Trophoblast cell (in vitro differentiated cells and primary cell): ENCODE results near the gene PATL2.

ENCODE experiments used
- DNase-seq, 2 donors: peaks; one replicate each; pipeline ENCODE4 v3.0.0-alpha.2; 2016
- H2AFZ ChIP-seq: 2 replicates; pipeline ENCODE4 v1.6.1; 2013; ENCODE audit warnings: low read length, moderate library complexity, mild to moderate bottlenecking; ENCODE audit not compliant: insufficient read depth, poor library complexity
- H2AK5ac ChIP-seq: 2 replicates; pipeline ENCODE4 v1.6.1; 2013; ENCODE audit warnings: mild to moderate bottlenecking, low read length
- H2BK120ac ChIP-seq: 2 replicates; pipeline ENCODE4 v1.6.1; 2013; ENCODE audit warnings: low read length, mild to moderate bottlenecking, moderate library complexity; ENCODE audit not compliant: insufficient read depth, poor library complexity
- H2BK12ac ChIP-seq: 2 replicates; pipeline ENCODE4 v1.6.1; 2013; ENCODE audit warnings: mild to moderate bottlenecking, low read length, moderate library complexity
- H2BK5ac ChIP-seq: 2 replicates; pipeline ENCODE4 v1.6.1; 2013; ENCODE audit warnings: low read length, low read depth, moderate library complexity, mild to moderate bottlenecking; ENCODE audit not compliant: poor library complexity
- H3K14ac ChIP-seq: 2 replicates; pipeline ENCODE4 v1.6.1; 2013; ENCODE audit warnings: mild to moderate bottlenecking, low read length
- H3K18ac ChIP-seq: 2 replicates; pipeline ENCODE4 v1.6.1; 2013; ENCODE audit warnings: mild to moderate bottlenecking, low read length
- H3K23ac ChIP-seq: 2 replicates; pipeline ENCODE4 v1.6.1; 2013; ENCODE audit warnings: low read length
- H3K27ac ChIP-seq: 2 replicates; pipeline ENCODE4 v1.5.1; 2013; ENCODE audit warnings: low read depth, mild to moderate bottlenecking, inconsistent platforms, low read length, moderate library complexity
- H3K27me3 ChIP-seq: 2 replicates; pipeline ENCODE4 v1.6.1; 2013; ENCODE audit warnings: inconsistent platforms, mild to moderate bottlenecking, low read length, moderate library complexity; ENCODE audit not compliant: insufficient read depth
- H3K36me3 ChIP-seq, 2 experiments: 1 replicate in 1 of 2; 2 replicates in 1 of 2; pipeline ENCODE4 v1.6.1; 2013; ENCODE audit warnings: low read length in 2 of 2, mild to moderate bottlenecking in 2 of 2, moderate library complexity in 1 of 2; ENCODE audit not compliant: insufficient read depth in 2 of 2, control insufficient read depth in 1 of 2
- H3K4ac ChIP-seq: 2 replicates; pipeline ENCODE4 v1.6.1; 2013; ENCODE audit warnings: low read depth, mild to moderate bottlenecking, low read length, moderate library complexity
- H3K4me1 ChIP-seq, 2 experiments: 1 replicate in 1 of 2; 2 replicates in 1 of 2; pipeline ENCODE4 v1.6.1; 2013; ENCODE audit warnings: low read length in 2 of 2, mild to moderate bottlenecking in 2 of 2, moderate library complexity in 1 of 2; ENCODE audit not compliant: insufficient read depth in 2 of 2, control insufficient read depth in 1 of 2
- H3K4me2 ChIP-seq: 2 replicates; pipeline ENCODE4 v1.6.1; 2013; ENCODE audit warnings: inconsistent platforms, mild to moderate bottlenecking, low read length, moderate library complexity
- H3K4me3 ChIP-seq: 2 replicates; pipeline ENCODE4 v1.5.1; 2013; ENCODE audit warnings: mild to moderate bottlenecking, low read depth, low read length, inconsistent platforms
- H3K79me1 ChIP-seq: one replicate; pipeline ENCODE4 v1.6.1; 2013; ENCODE audit warnings: low read length
- H3K79me2 ChIP-seq: 2 replicates; pipeline ENCODE4 v1.6.1; 2013; ENCODE audit warnings: low read length, mild to moderate bottlenecking; ENCODE audit not compliant: control insufficient read depth, insufficient read depth, poor library complexity
- H3K9ac ChIP-seq: 2 replicates; pipeline ENCODE4 v1.6.1; 2013; ENCODE audit warnings: mild to moderate bottlenecking, low read length
- H3K9me3 ChIP-seq: 2 replicates; pipeline ENCODE4 v1.6.1; 2013; ENCODE audit warnings: low read depth, mild to moderate bottlenecking, control low read depth, inconsistent platforms, low read length; ENCODE audit not compliant: insufficient read depth
- H4K12ac ChIP-seq: 2 replicates; pipeline ENCODE4 v1.6.1; 2013; ENCODE audit warnings: low read depth, mild to moderate bottlenecking, low read length, moderate library complexity
- H4K8ac ChIP-seq: 2 replicates; pipeline ENCODE4 v1.6.1; 2013; ENCODE audit warnings: low read depth, mild to moderate bottlenecking, low read length, moderate library complexity
- H4K91ac ChIP-seq: one replicate; pipeline ENCODE4 v1.6.1; 2013; ENCODE audit warnings: low read depth, mild to moderate bottlenecking, low read length, moderate library complexity
- WGBS: extraction: QIAGEN DNeasy Blood & Tissue Kit; methylation state at CpG from one replicate; pipeline ENCODE4 v1.1.7; 2013; ENCODE audit warnings: missing lambda C conversion rate; ENCODE audit not compliant: insufficient read length, insufficient coverage; ENCODE audit errors: extremely low coverage; 5-methylcytosine and 5-hydroxymethylcytosine counted together

PATL2 gene

DNA sequence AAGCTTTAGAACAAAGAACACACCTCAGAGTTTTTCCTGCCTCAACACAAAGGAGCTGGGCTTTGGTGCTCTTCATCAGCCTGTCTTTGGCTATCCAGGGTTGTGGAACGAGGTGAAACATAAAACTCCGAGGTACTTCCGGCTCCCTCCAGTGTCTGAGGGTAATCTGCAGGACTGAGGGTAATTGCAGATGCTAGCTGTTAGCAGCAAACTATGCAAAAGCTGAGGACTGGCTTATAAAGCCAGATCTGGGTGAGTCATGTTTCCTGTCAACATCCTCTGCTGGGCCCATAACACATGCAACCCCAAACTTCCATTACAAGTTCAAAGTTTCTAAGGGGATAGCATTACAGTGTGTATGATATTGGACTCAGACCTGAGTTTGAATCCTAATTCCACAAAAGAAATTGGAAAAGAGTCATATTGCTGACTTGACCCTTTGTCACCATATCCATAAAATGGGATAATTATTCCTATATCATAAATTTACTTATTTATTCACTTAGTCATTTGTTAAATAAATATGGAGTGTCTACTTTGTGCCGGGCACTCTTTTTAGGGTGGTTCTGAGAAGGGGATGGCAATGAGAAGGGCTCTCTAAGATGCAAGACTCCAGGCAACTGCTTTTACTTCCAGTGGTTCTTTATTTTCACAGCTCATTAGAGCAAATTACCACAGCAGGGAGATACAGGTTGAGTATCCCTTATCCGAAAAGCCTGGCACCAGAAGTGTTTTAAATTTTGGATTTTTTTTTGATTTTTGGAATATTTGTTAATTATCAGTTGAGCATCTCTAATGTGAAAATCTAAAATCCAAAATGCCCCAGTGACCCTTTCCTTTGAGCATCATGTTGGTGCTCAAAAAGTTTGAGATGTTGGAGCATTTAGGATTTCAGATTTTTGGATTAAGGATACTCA, 15.7 kb upstream of the PATL2 start:
- peak in 1 of 2 donors; percentile 39 for DNase-seq
- peaks cover 2 to 7% of the 10 kb centered on the region in 2 experiments for H3K4me1 ChIP-seq
- no peaks in the 10 kb centered on the region for H3K36me3 ChIP-seq
- H3K23ac ChIP-seq = no peak overlapping the region
- no peak overlapping the region for H4K8ac ChIP-seq
- peaks cover 5% of the 10 kb centered on the region for H3K79me2 ChIP-seq
- no peak overlapping the region for H2BK120ac ChIP-seq
- H3K18ac ChIP-seq = no peak overlapping the region
- no peak overlapping the region for H2AK5ac ChIP-seq
- peaks cover 11% of the 10 kb centered on the region for H3K79me1 ChIP-seq
- no peak overlapping the region for H2BK5ac ChIP-seq
- H3K14ac ChIP-seq = no peak overlapping the region
- H3K27me3 ChIP-seq = no peaks in the 10 kb centered on the region
- no peak overlapping the region for H3K9ac ChIP-seq
- H2AFZ ChIP-seq = no peak overlapping the region
- no peak overlapping the region for H4K12ac ChIP-seq
- H4K91ac ChIP-seq = no peak overlapping the region
- WGBS = no CpG with 5 or more reads among the region's 5 CpGs
- no peak overlapping the region for H3K4ac ChIP-seq
- H3K4me3 ChIP-seq = no peak overlapping the region
- H3K9me3 ChIP-seq = no peaks in the 10 kb centered on the region
- no peak overlapping the region for H3K27ac ChIP-seq
- H2BK12ac ChIP-seq = no peak overlapping the region
- no peak overlapping the region for H3K4me2 ChIP-seq

DNA sequence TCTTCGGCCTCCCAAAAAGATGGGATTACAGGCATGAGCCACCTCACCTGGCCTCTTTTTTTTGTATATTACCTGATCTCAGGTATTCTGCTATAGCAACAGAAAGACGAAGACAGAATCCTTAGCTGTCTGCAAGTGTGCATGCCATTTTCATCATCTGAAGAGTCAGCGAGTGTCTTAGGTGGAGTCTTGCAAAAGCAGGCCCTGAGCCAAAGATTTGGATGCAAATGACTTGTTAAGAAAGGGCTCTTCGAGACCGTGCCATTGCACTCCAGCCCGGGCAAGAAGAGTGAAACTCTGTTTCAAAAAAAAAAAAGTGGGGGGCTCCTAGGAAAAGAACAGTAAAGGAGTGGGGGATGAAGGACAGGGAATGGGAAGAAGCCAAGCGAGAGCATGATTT, 15.0 kb upstream of the PATL2 start:
- Histone ChIP-seq H3K79me1 (peaks cover 11% of the 10 kb centered on the region), H3K4me1 (peaks cover 2 to 7% of the 10 kb centered on the region in 2 experiments), H3K36me3 (no peaks in the 10 kb centered on the region), H2BK120ac (no peak overlapping the region), H3K4ac (no peak overlapping the region), H3K4me2 (no peak overlapping the region), H4K8ac (no peak overlapping the region), H2BK12ac (peak overlapping the region; percentile 26), H3K18ac (no peak overlapping the region), H3K27me3 (no peaks in the 10 kb centered on the region), H3K9ac (no peak overlapping the region), H3K9me3 (no peaks in the 10 kb centered on the region), H4K12ac (no peak overlapping the region), H3K27ac (no peak overlapping the region), H3K14ac (no peak overlapping the region), H2AFZ (no peak overlapping the region), H3K4me3 (no peak overlapping the region), H2AK5ac (no peak overlapping the region), H2BK5ac (no peak overlapping the region), H4K91ac (no peak overlapping the region), H3K23ac (no peak overlapping the region), H3K79me2 (peaks cover 5% of the 10 kb centered on the region)
- DNase-seq = no peak
- WGBS = no CpG with 5 or more reads among the region's 7 CpGs

GRCh38 chr15:44722011-44722410, 10.9 kb upstream of the PATL2 start:
- no peak overlapping the region for H2AK5ac ChIP-seq
- DNase-seq = no peak
- H4K91ac ChIP-seq = no peak overlapping the region
- no peak overlapping the region for H2BK12ac ChIP-seq
- no peak overlapping the region for H2AFZ ChIP-seq
- no peak overlapping the region for H2BK5ac ChIP-seq
- H4K8ac ChIP-seq = no peak overlapping the region
- H3K79me2 ChIP-seq = no peaks in the 10 kb centered on the region
- peaks cover 2 to 5% of the 10 kb centered on the region in 2 experiments for H3K4me1 ChIP-seq
- H2BK120ac ChIP-seq = no peak overlapping the region
- no peak overlapping the region for H3K27ac ChIP-seq
- H3K14ac ChIP-seq = no peak overlapping the region
- no peaks in the 10 kb centered on the region for H3K79me1 ChIP-seq
- no peak overlapping the region for H3K4me3 ChIP-seq
- no peak overlapping the region for H4K12ac ChIP-seq
- no peak overlapping the region for H3K23ac ChIP-seq
- H3K4me2 ChIP-seq = no peak overlapping the region
- peaks cover 0 to under 1% of the 10 kb centered on the region in 2 experiments for H3K36me3 ChIP-seq
- no peak overlapping the region for H3K9ac ChIP-seq
- H3K18ac ChIP-seq = no peak overlapping the region
- no peaks in the 10 kb centered on the region for H3K27me3 ChIP-seq
- no CpG with 5 or more reads among the region's 2 CpGs for WGBS
- H3K9me3 ChIP-seq = no peaks in the 10 kb centered on the region
- no peak overlapping the region for H3K4ac ChIP-seq

DNA sequence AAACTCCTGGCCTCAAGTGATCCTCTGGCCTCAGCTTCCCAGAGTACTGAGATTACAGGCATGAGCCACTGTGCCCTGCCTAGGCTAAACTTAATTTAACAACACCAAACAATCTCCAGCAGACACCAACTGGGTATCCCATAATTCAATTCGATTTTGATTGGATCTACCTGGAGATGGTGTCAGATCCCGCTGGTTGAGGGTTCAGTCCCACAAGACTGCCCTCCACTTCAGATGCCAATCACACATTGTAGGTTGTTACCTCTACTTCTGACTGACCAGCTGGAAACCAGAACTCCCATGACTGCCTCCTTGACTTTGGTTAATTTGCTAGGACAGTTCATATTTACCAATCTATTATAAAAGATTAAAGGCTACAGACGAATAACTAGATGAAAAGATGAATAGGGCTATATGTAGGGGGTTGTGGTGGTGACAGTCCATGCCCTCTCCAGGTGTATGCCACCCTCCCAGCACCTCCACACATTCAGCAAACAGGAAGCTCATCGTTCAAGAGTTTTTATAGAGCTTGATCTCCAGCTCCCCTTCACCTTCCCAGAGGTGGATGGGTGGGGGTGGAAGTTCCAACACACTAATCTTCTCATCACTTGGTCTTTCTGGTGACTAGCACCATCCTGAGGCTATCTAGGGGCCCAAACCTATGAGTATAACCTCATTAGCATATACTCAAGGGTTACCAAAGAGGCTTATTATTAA, 9.5 kb upstream of the PATL2 start:
- Histone ChIP-seq H3K9me3 (no peaks in the 10 kb centered on the region), H4K91ac (no peak overlapping the region), H3K36me3 (peaks cover 0 to 11% of the 10 kb centered on the region in 2 experiments), H3K4me2 (no peak overlapping the region), H4K8ac (no peak overlapping the region), H2BK5ac (no peak overlapping the region), H2AK5ac (no peak overlapping the region), H2BK12ac (no peak overlapping the region), H3K18ac (no peak overlapping the region), H3K9ac (no peak overlapping the region), H3K27me3 (no peaks in the 10 kb centered on the region), H2BK120ac (no peak overlapping the region), H2AFZ (peak overlapping the region; percentile 28), H3K4me1 (no peaks in the 10 kb centered on the region), H3K23ac (no peak overlapping the region), H4K12ac (no peak overlapping the region), H3K79me2 (no peaks in the 10 kb centered on the region), H3K14ac (no peak overlapping the region), H3K4me3 (no peak overlapping the region), H3K27ac (no peak overlapping the region), H3K4ac (no peak overlapping the region), H3K79me1 (no peaks in the 10 kb centered on the region)
- DNase-seq = peak in 1 of 2 donors; percentile 30
- WGBS = no CpG with 5 or more reads among the region's 4 CpGs
